HG02840 (cell line): ENCODE data around the gene MYEF2.

Source experiments
- ATAC-seq: cut with Tn5 transposase; IDR thresholded peaks from one replicate; pipeline ENCODE4 v1.9.1; 2021; ENCODE audit warnings: mild to moderate bottlenecking, moderate library complexity, moderate number of reproducible peaks; ENCODE audit not compliant: unreplicated experiment, low FRiP score

MYEF2 gene

GRCh38 chr15:48177766-48178647, at the start of gene MYEF2:
Gene MYEF2, minus strand, starts transcription at chr15:48178295. Its CDS starts 58 bp downstream, at chr15:48178237.
- peak; percentile 70 for ATAC-seq

- no peak for ATAC-seq
Measured at GRCh38 chr15:48225771-48226170, 47.7 kb upstream of the MYEF2 start.

- no peak for ATAC-seq
Measured at GRCh38 chr15:48222627-48223026, 44.5 kb upstream of the MYEF2 start.

GRCh38 chr15:48221885-48222284, 43.8 kb upstream of the MYEF2 start:
- no peak for ATAC-seq

GRCh38 chr15:48221261-48221660, 43.2 kb upstream of the MYEF2 start:
- ATAC-seq, result no peak

- no peak for ATAC-seq
Measured at GRCh38 chr15:48205981-48206380, 27.9 kb upstream of the MYEF2 start, which contains the start of gene SLC12A1. Gene SLC12A1, plus strand, starts transcription at chr15:48206302. Its CDS starts 1,418 bp downstream, at chr15:48207720.

GRCh38 chr15:48202068-48202467, 24.0 kb upstream of the MYEF2 start:
- no peak for ATAC-seq

- ATAC-seq, result no peak
Measured at GRCh38 chr15:48191574-48192225, 13.6 kb upstream of the MYEF2 start, which contains the start of gene CTXN2. Gene CTXN2, plus strand, starts transcription at chr15:48191665. Its CDS starts 9,636 bp downstream, at chr15:48201301.

GRCh38 chr15:48190932-48191573, 13.0 kb upstream of the MYEF2 start:
- no peak for ATAC-seq

- ATAC-seq, result no peak
Measured at GRCh38 chr15:48186271-48186670, 8.2 kb upstream of the MYEF2 start.

GRCh38 chr15:48185529-48185928, 7.4 kb upstream of the MYEF2 start:
- ATAC-seq, result no peak

- ATAC-seq, result no peak
Measured at GRCh38 chr15:48182749-48183148, 4.7 kb upstream of the MYEF2 start.

- no peak for ATAC-seq
Measured at GRCh38 chr15:48178648-48178931, 495 bp upstream of the MYEF2 start.

- peak; percentile 53 for ATAC-seq
Measured at GRCh38 chr15:48177383-48177765, 721 bp downstream of the MYEF2 start.

- ATAC-seq, result peak; percentile 31
Measured at GRCh38 chr15:48176957-48177356, 1.1 kb downstream of the MYEF2 start.

GRCh38 chr15:48176112-48176511, 2.0 kb downstream of the MYEF2 start:
- ATAC-seq, result no peak

GRCh38 chr15:48175126-48175525, 3.0 kb downstream of the MYEF2 start:
- no peak for ATAC-seq

GRCh38 chr15:48170981-48171380, 7.1 kb downstream of the MYEF2 start:
- no peak for ATAC-seq

- ATAC-seq, result no peak
Measured at GRCh38 chr15:48168616-48169015, 9.5 kb downstream of the MYEF2 start.

- no peak for ATAC-seq
Measured at GRCh38 chr15:48153526-48153925, 24.6 kb downstream of the MYEF2 start.

GRCh38 chr15:48149858-48150257, 28.2 kb downstream of the MYEF2 start:
- ATAC-seq, result no peak
